ENCODE results near the gene HELQ. TPM values are rescaled to one million over a fixed set of nuclear protein-coding genes. Genes with fewer than 3 reads are reported as not detected.

The HELQ gene
- total and polyA plus RNA-seq, 2 of the 13 experiments (the other 11 are each of a cell fraction or from before 2014, with no cell fraction given), result 6.6 to 10.8 TPM

DNA sequence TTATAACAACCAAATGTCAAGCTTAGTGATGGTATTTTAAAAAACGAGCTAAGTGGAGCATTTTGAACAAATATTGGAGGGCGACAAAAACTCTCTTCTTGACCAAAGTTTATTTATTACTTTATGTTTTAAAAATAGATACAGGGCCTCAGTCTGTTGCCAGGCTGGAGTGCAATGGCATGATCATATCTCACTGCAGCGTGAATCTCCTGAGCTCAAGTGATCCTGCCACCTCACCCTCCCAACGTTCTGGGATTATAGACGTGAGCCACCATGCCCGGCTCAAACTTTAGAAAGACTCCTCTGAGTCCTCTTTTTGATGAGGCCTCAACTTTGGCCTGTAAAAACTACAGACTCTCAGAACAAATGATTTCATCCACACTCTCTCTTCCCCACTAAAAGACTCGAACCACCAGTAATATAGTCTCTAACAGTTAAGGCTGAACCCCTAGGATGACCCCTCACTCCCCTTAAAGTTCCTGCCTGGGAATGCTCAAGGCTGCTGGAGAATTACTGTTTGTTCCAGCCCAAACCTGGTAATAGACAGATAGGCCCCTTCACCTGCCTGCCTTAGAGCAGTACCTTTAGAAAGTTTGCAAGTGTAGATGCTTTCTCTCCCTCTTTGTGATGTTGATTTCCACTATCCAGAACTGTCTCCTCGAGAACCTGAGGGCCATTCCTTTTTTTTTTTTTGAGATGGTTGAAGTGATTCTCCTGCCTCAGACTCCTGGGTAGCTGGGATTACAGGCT lies 65.7 kb downstream of the HELQ start:
- no TSS peak for BruUV-seq (replicated peaks)
- CTCF ChIA-PET (ENCODE audit: low intra/inter-chr PET ratio, low total read pairs), result no interaction called here
- TF ChIP-seq GABPA (IDR thresholded peaks at IDR 0.05; ENCODE audit: low read depth, low read length), result no peak
- TF ChIP-seq GABPA (CRISPR knock-in tag; IDR thresholded peaks at IDR 0.05; ENCODE audit: low read depth), result no peak
- TF ChIP-seq, protein P1, sequence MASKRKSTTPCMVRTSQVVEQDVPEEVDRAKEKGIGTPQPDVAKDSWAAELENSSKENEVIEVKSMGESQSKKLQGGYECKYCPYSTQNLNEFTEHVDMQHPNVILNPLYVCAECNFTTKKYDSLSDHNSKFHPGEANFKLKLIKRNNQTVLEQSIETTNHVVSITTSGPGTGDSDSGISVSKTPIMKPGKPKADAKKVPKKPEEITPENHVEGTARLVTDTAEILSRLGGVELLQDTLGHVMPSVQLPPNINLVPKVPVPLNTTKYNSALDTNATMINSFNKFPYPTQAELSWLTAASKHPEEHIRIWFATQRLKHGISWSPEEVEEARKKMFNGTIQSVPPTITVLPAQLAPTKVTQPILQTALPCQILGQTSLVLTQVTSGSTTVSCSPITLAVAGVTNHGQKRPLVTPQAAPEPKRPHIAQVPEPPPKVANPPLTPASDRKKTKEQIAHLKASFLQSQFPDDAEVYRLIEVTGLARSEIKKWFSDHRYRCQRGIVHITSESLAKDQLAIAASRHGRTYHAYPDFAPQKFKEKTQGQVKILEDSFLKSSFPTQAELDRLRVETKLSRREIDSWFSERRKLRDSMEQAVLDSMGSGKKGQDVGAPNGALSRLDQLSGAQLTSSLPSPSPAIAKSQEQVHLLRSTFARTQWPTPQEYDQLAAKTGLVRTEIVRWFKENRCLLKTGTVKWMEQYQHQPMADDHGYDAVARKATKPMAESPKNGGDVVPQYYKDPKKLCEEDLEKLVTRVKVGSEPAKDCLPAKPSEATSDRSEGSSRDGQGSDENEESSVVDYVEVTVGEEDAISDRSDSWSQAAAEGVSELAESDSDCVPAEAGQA (IDR thresholded peaks at IDR 0.05; ENCODE audit: low read depth), result no peak
- TF ChIP-seq, protein P1 (CRISPR knock-in tag; IDR thresholded peaks at IDR 0.05; ENCODE audit: borderline replicate concordance), result no peak
- no peak for TF ChIP-seq KMT2A (CRISPR knock-in tag; IDR thresholded peaks at IDR 0.05)
- TF ChIP-seq NFRKB (IDR thresholded peaks at IDR 0.05), result no peak
- TF ChIP-seq, protein P2, sequence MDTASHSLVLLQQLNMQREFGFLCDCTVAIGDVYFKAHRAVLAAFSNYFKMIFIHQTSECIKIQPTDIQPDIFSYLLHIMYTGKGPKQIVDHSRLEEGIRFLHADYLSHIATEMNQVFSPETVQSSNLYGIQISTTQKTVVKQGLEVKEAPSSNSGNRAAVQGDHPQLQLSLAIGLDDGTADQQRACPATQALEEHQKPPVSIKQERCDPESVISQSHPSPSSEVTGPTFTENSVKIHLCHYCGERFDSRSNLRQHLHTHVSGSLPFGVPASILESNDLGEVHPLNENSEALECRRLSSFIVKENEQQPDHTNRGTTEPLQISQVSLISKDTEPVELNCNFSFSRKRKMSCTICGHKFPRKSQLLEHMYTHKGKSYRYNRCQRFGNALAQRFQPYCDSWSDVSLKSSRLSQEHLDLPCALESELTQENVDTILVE (CRISPR knock-in tag; IDR thresholded peaks at IDR 0.05), result no peak
- no peak for TF ChIP-seq SUZ12 (IDR thresholded peaks at IDR 0.05; ENCODE audit: low read depth, low read length)
- TF ChIP-seq FOXP4 (CRISPR knock-in tag; IDR thresholded peaks at IDR 0.05), result no peak
- TF ChIP-seq ZNF776 (CRISPR knock-in tag; IDR thresholded peaks at IDR 0.05), result no peak
- no peak for TF ChIP-seq SIX4 (CRISPR knock-in tag; IDR thresholded peaks at IDR 0.05)
- no peak for TF ChIP-seq ARID2 (CRISPR knock-in tag; IDR thresholded peaks at IDR 0.05; ENCODE audit: borderline replicate concordance)
- TF ChIP-seq ZNF225 (CRISPR knock-in tag; IDR thresholded peaks at IDR 0.05), result no peak
- no peak for TF ChIP-seq KLF9 (CRISPR knock-in tag; IDR thresholded peaks at IDR 0.05; ENCODE audit: low read depth)
- TF ChIP-seq MEIS2 (CRISPR knock-in tag; IDR thresholded peaks at IDR 0.05), result no peak
- TF ChIP-seq ARNT2 (CRISPR knock-in tag; IDR thresholded peaks at IDR 0.05; ENCODE audit: low read depth), result no peak
- TF ChIP-seq ZNF772 (CRISPR knock-in tag; IDR thresholded peaks at IDR 0.05), result no peak
- TF ChIP-seq ZSCAN21 (CRISPR knock-in tag; IDR thresholded peaks at IDR 0.05; ENCODE audit: borderline replicate concordance), result no peak

More for the DNA sequence above, 65.7 kb downstream of the HELQ start:
- POLR2A ChIA-PET, result no interaction called here
- Histone ChIP-seq H2AFZ (ENCODE audit: low read length) (no peak overlapping the region), H3K36me3 (replicated peaks in 1 of 2; ENCODE audit: control insufficient read depth in 1 of 2, insufficient read depth in 2 of 2, low read length in 2 of 2) (no peaks in the 10 kb centered on the region), H3K9me3 (ENCODE audit: low read length) (no peaks in the 10 kb centered on the region), H3K27ac (ENCODE audit: extremely low read length, insufficient read depth, low read length) (no peak overlapping the region), H3K4me1 (ENCODE audit: insufficient read depth, low read length) (peaks cover 28% of the 10 kb centered on the region), H4K20me1 (ENCODE audit: insufficient read depth, low read length) (no peaks in the 10 kb centered on the region), H3K9ac (ENCODE audit: insufficient read depth, low read depth, low read length) (no peak overlapping the region), H3K4me2 (ENCODE audit: low read depth, low read length) (no peak overlapping the region), H3K4me3 (replicated peaks in 1 of 3; ENCODE audit: insufficient read depth in 1 of 3, low read depth in 2 of 3, low read length in 3 of 3) (no peak overlapping the region), H3K27me3 (ENCODE audit: control insufficient read depth in 1 of 2, insufficient read depth in 2 of 2, low read length in 2 of 2) (no peaks in the 10 kb centered on the region), H3K79me2 (ENCODE audit: insufficient read depth, low read length) (no peaks in the 10 kb centered on the region)
- WGBS (ENCODE audit: low lambda C conversion rate), result 45% methylated on average over 8 of the region's 8 CpGs
- no peak for ATAC-seq
- no peak for DNase-seq (ENCODE audit: low spot score)
- no peak for FAIRE-seq
- intact Hi-C loops (cut with micrococcal nuclease; ENCODE audit: unreplicated experiment) (no loop called here), in situ Hi-C loops (cut with HindIII; ENCODE audit: extremely low pct_ligation_motif_present, low pct_unique_long_range_greater_than_20kb) (no loop called here)
